Epithelial cell of prostate (primary cell): ENCODE results near the gene RASA3.

Source experiments
- DNase-seq: peaks from one replicate; pipeline ENCODE4 v3.0.0-alpha.2; 2011; ENCODE audit warnings: low read depth, low spot score
- H3K27ac ChIP-seq: fragments of 450-650 bp; 2 replicates; pipeline ENCODE4 v1.5.1; 2017; ENCODE audit warnings: mild to moderate bottlenecking

Gene RASA3

GRCh38 chr13:114059946-114060860 is 72.2 kb downstream of the RASA3 start:
- no peak for DNase-seq
- H3K27ac ChIP-seq: no peak overlapping the region

DNA sequence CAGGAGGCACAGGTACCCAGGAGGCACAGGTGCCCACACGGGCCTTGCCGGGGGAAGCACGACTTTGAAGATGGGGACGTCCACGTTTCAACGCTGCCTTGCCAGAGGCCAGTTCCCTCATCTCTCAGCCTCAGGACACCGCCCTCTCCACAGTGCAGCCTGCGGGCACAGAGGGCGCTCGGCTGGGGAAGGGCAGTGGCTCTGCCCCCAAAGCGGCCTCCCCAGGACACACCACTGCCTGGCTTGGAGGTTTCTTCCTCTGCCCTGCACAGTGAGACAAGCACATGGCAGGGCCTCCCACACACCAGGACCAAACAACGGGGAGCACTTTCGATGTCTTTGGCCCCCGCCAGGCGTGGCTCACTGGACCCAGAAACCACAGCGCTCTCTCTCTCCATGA is 73.0 kb downstream of the RASA3 start:
- H3K27ac ChIP-seq: no peak overlapping the region

DNA sequence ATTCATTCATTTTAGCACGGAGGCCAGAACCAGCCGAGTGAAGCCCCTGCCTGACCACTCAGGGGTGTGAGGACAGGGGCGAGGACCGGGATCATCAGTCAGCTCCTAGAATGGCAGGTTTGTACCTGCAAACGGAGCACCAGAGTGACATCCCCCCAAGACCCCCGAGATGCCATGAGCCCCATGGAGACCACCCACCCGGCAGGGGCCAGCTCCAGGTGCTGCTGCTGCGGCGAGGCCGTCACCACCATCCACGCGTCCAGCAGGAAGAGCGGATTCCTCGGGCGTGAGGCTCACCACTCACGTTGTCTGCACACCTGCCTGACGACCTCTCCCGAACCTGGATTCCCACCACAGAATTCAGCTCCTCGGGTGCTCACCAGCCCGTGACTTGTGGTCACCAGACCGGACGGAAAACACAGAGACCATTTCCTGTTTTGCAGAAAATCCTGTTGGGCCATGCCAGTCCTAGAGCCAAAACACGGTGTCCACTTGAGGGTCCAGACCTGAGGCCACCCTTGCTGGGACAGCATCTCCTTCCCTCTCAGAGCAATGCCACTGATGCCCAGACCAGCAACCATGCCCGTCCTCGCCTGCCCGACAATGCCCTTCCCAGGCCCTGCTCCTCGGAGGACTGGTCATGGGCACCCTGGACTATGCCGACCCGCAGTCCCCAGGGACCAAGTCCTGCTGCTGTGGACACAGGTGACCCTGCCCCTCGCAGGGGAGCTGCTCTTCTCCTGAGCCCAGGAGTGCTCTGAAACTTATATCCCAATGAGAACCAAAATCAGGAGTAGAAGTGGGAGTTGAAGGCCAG is 74.2 kb downstream of the RASA3 start:
- DNase-seq: no peak
- no peak overlapping the region for H3K27ac ChIP-seq

More for the DNA sequence above, 73.0 kb downstream of the RASA3 start:
- DNase-seq: no peak

DNA sequence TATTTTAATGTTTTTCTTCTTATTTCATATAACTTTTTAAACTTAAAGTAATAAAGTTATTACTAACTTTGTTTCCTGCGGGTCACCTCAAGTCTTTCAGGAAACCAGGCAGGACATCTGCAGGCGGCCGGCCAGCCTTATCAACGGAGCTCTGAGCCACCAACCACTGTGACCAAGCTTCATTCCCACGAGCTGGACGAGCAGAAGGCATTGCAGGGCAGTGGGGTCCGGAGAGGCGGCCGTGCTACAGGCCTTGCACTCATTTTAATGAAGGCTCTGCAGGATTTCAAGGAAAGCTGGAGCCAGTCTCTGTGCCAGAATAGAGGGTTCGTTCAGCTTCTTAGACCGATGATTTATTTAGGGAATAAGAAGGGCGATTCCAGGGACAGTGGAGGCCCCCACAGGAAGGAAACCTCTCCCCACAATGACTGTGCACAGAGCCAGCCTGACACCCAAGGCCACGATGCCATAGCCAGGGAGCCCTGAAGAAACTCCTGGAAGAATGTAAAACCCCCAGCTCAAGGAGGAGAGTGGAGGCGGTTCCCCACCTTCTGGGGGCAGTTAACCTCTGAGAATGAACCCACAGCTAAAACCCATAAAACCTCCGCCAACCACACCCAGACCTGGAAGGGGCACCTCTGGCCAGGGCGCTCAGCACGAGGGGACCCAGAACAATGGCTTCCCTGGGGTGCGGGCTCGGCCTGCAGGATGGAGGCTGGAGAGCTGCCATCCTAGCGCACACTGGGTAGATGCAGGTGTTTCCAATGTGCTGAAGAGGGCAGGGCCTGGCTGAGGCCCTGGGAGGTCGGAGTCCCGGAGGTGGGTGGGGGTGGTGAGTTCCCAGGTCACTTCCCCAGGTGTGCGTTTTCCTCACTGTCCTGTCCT is 75.0 kb downstream of the RASA3 start:
- DNase-seq: no peak
- no peak overlapping the region for H3K27ac ChIP-seq

- no peak for DNase-seq
- H3K27ac ChIP-seq: no peak overlapping the region
Measured at GRCh38 chr13:114056205-114057013, 76.0 kb downstream of the RASA3 start.

DNA sequence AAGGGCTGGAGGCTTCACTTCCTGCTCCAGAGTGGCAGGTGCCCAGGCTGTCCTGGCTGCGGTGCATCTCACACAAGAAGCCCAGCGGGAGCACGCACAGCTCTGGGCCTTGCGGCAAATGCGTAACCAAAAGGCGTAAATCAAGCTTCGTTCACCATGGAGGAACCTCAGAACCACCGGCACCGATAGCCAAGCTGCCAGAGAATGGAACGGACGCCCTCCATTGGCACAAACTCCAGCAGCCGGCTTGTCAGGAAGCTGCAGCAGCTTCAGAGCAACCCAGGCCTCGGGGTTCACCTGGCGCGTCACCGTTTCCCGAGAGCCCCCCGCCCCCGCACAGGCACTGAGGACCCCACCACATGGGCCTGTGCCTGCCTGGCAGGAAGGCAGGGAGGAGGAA is 76.7 kb downstream of the RASA3 start:
- DNase-seq: no peak

GRCh38 chr13:114054830-114055439 is 77.5 kb downstream of the RASA3 start:
- no peak overlapping the region for H3K27ac ChIP-seq
- no peak for DNase-seq

More for the DNA sequence above, 76.7 kb downstream of the RASA3 start:
- H3K27ac ChIP-seq: no peak overlapping the region

DNA sequence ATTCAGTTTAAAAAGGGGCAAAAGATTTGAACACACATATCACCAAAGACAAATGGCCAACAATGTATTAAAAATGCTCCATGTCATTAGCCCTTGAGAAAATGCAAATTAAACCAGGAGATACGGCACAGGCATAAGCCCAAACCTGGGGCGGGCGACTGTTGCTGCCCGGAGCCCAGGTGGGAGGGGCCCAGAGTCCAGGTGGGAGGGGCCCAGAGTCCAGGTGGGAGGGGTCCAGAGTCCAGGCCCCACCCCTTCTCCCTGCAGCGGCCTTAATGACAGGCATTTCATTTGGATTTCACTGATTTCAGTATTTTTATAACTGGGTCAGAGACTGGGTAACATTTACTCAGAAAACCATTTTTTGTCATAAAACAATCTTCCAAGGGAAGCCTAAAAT is 78.2 kb downstream of the RASA3 start:
- H3K27ac ChIP-seq: no peak overlapping the region
- no peak for DNase-seq

GRCh38 chr13:114053026-114053425 is 79.4 kb downstream of the RASA3 start:
- DNase-seq: no peak
- no peak overlapping the region for H3K27ac ChIP-seq

- H3K27ac ChIP-seq: no peak overlapping the region
- no peak for DNase-seq
Measured at GRCh38 chr13:114050536-114051450, 81.6 kb downstream of the RASA3 start.

- H3K27ac ChIP-seq: no peak overlapping the region
- DNase-seq: no peak
Measured at GRCh38 chr13:114049626-114050101, 82.8 kb downstream of the RASA3 start.

- H3K27ac ChIP-seq: no peak overlapping the region
- DNase-seq: no peak
Measured at GRCh38 chr13:114049026-114049425, 83.4 kb downstream of the RASA3 start.

DNA sequence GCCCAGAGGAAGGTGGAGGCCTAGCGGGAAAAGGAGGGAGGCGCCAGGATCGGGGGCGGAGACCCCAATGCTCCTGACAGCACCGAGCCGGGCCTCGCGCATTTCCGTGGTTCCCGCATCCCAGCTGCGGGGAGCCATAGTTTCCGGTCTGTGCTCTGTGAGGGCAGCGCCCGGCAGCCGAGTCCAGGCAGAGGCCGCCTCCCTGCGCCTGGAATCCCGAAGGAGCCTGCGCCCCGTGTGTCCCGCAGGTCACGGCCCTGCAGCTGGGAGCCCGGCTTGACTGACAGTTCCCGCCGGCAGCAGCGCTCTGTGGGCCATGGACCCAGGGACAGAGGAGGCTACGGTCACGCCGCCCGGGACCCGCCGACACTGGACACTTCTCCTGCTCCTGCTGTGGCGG is 84.0 kb downstream of the RASA3 start:
- DNase-seq: no peak
- H3K27ac ChIP-seq: no peak overlapping the region

- H3K27ac ChIP-seq: no peak overlapping the region
Measured at GRCh38 chr13:114047358-114047881, 85.0 kb downstream of the RASA3 start.

DNA sequence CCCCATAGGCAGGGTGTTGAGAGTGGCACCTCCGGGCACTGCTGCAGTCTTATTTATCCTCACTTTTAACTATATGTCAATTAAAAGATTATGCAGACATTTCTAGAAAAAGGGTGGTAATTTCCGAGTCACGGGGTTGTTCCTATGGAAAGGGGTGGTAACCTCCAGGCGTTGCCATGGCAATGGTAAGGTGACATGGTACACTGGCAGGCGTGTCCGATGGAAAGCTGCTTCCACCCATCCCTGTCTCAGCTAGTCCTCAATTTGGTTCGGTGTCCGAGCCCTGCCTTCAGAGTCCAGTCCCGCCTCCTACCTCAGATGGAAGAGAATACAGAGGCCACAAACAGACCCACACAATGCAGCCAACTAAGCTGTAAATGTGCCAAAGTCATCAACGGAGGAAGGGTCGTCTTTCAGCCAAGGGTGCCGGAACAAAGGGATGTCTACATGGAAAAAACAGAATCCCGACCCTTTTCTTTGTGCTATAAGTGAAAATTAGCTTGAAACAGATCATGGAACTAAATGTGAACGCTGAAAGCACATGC is 85.9 kb downstream of the RASA3 start:
- no peak overlapping the region for H3K27ac ChIP-seq
- DNase-seq: no peak

More at GRCh38 chr13:114047358-114047881, 85.0 kb downstream of the RASA3 start:
- no peak for DNase-seq

GRCh38 chr13:114045113-114045735 is 87.2 kb downstream of the RASA3 start:
- DNase-seq: no peak
- no peak overlapping the region for H3K27ac ChIP-seq

DNA sequence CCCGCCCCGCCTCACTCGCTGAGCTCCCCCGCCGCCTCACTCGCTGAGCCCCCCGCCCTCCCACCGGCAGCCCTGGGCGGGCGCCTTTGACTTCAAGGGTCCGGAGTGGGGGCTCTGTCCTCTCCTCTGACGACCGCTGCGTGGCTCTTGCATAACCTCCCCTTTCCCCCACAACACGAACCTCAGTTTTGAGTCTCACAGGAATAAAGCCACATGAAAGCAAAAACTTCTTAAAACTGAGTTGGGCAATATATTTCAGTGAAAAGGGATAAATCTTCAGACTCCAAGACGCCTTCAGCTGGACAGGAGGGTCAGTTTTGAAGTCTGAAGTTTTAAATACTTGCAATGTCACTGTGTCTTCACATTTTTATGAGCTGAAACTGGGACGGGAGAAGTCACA is 87.9 kb downstream of the RASA3 start:
- DNase-seq: no peak
- no peak overlapping the region for H3K27ac ChIP-seq
